Femur (tissue), 1 donor: ENCODE results near the gene BICDL1.

ENCODE experiments used
- DNase-seq: peaks from one replicate; pipeline ENCODE4 v3.0.0-alpha.2; 2017

Gene BICDL1

GRCh38 chr12:120055231-120056000, 66.4 kb downstream of the BICDL1 start:
- DNase-seq: no peak

DNA sequence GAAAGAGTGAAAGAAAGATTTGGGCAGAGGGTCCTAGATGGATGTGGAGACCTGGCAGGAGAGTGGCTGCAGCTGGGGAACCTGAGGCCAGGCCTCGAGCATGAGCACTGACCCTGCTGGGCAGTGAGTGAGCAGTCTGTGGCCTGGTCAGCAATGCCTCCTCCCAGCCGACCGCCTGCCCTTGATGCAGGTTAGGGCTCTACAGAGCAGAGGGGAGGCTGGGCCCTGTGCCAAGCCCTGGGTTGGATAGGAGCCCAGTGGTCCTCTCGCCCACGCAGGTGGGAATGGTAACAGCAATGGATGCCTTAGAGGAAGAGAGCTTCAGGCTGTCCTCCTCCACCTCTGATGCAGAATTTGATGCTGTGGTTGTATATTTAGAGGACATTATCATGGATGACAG, 67.7 kb downstream of the BICDL1 start:
- no peak for DNase-seq

- DNase-seq: no peak
These were observed 71.2 kb downstream of the BICDL1 start for GRCh38 chr12:120060196-120060595.

- DNase-seq: no peak
These were observed 71.7 kb downstream of the BICDL1 start for GRCh38 chr12:120060717-120061116.

DNA sequence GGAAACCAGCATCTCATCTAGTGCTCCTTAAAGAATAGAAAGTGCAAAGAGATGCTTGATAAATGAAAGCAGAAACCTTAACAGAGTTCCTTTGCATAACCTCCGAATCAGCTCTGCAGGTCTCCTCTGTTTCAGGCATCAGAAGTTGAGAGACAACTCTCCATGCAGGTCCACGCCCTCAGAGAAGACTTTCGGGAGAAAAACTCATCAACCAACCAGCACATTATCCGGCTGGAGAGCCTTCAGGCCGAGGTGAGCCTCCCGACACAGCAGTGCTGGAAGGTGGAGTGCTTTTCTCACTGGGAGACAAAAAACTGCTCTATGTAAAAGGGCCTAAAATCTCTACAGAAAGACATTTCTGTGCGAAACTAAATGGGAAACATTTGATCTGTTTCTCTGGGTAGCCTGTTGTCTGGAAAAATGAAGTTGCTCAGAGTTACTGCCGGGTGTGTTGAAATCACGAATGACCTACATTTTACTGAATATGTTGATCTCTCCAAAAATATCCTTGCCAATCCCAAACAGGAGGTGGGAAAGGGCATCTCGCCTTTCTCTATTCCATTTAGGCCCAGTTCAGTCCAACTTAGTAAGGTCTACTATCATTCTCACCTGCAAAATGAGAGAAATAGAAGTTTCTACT, 72.7 kb downstream of the BICDL1 start:
- no peak for DNase-seq

GRCh38 chr12:120062976-120063579, 74.0 kb downstream of the BICDL1 start:
- no peak for DNase-seq

- no peak for DNase-seq
These were observed 75.3 kb downstream of the BICDL1 start for GRCh38 chr12:120064054-120064940.

GRCh38 chr12:120065472-120065871, 76.4 kb downstream of the BICDL1 start:
- no peak for DNase-seq

DNA sequence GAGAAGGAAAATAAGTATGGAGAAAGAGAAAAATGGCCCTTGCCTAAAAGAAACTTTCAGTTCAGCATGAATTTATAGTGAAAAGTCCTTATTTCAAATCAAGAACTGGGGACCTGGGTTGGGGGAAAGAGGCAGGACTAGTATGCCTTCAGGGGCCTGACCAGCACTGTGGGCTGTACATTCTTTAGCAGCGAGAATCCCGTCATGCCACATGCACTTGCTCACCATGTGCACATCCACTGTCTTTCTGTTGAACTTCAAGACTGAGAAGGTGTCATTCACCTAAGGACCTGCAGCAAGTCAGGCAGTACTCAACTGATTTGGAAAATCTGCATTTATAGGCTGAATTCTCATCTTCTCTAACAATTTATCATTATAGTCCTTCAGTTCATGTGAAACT, 77.3 kb downstream of the BICDL1 start:
- DNase-seq: no peak

GRCh38 chr12:120067084-120067869, 78.2 kb downstream of the BICDL1 start:
- no peak for DNase-seq

- DNase-seq: no peak
These were observed 78.9 kb downstream of the BICDL1 start for GRCh38 chr12:120067901-120068300.

DNA sequence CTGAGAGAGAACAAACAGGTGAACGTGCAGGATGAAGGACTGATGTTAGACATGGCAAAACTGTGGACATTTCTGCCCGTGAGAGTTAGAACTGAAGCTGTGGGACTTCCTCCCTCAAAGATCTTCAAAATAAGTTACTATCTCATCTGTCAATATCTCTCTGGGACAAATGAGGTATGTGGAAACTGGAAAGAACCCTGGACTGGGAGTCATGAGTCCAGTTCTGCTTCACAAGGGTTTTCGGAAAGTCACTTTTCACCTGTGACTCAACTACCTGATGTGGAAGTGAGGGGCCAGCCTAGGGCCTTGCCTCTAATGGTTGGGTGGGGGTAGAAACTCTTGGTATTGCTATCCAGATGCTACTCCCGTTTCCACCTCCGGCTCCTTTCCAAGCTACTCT, 80.2 kb downstream of the BICDL1 start:
- no peak for DNase-seq

GRCh38 chr12:120071493-120072020, 82.5 kb downstream of the BICDL1 start:
- DNase-seq: no peak

DNA sequence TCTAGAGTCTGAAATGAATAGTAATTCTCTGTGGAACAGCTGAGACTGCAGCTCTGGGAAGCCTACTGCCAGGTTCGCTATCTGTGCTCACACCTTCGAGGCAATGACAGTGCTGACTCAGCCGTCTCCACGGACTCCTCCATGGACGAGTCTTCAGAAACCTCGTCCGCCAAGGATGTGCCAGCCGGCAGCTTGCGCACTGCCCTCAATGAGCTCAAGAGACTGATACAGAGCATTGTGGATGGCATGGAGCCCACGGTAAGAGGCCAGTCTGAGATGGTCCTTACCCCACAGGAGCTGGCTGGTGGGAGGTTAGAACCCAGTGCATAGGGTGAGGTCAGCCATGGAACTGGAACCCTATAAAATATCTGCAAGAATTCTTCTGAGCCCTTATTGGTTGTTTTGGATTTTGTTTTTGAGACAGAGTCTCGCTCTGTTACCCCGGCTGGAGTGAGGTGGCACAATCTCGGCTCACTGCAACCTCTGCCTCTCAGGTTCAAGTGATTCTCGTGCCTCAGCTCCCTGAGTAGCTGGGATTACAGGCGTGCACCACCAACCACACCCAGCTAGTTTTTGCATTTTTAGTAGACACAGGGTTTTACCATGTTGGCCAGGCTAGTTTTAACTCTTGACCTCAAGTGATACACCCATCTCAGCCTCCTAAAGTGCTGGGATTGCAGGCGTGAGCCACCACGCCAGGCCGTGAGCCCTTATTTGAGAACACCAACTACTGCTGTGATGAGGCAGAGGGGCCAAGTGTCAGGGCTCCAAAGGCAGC, 83.6 kb downstream of the BICDL1 start:
- no peak for DNase-seq

- DNase-seq: no peak
These were observed 86.1 kb downstream of the BICDL1 start for GRCh38 chr12:120075034-120075616.

DNA sequence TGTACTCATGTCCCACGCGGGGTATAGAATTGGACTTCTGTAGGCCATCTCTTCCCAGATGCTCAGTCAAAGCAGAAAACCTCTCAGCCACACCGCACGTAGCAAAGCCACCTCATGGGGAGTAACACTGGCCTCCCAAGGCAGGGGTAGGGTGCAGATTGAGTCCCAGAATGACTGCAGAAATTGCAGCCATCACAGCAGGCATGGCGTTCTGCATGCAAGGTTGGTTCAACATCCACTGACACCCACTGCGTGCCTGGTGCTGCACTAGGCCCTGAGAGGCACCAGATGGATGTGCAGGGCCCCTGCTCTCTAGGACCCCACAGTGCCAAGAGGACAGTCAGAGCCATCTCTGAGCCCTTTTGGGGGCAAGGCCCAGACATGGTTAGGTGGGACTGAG, 87.6 kb downstream of the BICDL1 start:
- DNase-seq: no peak

- DNase-seq: no peak
These were observed 88.2 kb downstream of the BICDL1 start for GRCh38 chr12:120077260-120077659.

DNA sequence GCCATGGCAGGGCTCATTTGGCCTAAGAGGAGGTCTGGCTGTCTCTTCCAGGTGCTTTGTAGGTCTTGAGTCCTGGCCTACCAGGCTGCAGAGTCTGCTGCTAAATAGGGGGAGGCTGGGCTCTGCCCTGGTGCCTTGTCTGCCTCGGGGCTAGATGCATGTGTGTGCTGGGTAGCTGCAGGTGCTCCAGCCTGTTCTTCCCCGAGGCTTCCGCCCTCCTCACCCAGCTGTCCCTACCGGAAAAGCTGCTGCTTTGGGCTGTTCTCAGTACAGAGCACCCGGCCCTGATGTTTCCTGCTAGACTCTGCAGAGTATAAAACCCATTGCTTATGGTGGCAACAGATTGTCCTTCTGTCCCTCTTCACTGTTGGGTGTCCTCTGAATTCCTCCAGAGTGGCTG, 89.8 kb downstream of the BICDL1 start:
- DNase-seq: no peak

DNA sequence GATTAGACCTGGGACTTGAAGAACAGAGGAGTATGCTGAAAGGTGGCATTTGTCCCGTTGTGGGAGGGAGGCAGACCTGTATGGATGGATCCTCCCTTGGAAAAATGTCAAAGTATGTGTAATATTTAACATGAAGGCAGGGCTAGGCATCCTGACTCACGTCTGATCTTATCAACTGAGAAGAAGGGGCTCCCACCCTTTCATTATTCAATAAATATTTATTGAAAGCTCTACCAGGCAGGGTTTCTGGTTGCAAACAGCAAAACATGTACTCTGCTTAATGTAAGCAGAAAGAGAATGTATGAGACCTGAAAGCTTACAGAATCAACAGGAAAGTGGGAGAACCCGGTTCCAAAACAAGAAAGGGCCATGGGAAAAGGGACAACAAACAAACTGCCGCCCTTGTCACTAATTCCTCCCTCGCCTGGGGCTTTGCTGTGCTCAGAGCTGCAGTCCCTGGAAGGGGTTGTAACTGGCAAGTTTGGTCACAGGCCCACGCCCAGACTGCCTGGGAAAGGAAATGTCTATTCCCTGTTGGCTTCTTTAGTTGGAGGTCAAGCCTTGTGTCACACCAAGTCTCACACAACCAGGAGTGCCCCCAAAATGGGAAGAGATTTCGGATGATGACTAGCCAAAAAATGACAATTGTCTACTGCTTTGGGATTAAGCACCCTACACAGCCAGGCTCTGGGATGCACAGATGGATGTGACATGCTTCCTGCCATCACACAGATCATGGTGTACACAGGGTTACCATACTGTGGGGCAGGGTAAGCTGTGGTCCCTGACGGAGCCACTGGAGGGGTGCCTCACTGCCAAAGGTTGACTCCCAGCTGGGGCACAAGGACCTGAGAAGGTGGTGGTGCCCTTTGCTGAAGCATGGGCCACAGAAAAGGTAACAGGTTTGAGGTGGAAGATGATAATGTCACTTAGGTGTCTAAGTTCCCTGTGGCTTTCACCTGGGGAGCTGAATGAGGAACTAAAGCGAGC, 90.7 kb downstream of the BICDL1 start:
- DNase-seq: no peak

DNA sequence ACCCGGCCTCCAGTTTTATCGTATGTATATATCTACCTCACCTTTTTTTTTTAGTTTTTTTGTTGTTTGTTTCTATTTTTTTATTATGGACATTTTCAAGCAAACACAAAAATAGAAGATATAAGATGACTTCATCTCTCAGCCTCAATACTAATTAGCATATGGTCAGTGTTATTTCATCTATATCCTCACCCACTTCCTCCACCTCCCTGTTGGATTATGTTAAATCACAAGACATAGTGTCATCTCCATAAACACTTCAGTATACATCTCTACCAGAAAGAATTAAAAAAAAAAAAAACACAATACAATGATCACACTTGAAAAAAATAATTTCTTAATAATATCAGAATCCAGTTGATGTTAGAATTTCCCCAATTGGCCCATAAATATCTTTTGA, 92.6 kb downstream of the BICDL1 start:
- no peak for DNase-seq
